COR-L47 (cell line): ENCODE data around the gene ARG1.
A peak's percentile ranks its signal among the peaks of the same experiment; 100 is the strongest.

Experiments
- DNase-seq: peaks from one replicate; lab custom pipeline; 2025; lab: John Stamatoyannopoulos, UW

ARG1 gene

DNA sequence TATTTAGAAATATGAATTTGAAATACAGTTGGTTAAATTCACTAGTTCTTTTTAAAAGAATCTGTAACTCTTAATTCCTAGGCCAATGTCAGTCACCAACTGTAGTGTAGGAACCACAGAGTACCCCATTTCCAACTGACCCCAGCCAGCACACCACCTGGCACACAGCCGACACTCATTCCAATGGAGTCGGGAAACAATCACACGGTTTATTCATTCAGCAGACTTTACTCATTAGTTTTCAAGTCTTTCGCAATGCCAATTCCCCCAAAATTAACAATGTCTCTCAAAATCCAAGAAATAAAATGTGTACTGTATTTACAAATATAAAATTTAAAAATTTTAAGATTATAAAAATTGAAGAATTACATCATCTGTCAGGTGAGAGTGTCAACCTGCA, 13.5 kb downstream of the ARG1 start:
- DNase-seq: no peak

DNA sequence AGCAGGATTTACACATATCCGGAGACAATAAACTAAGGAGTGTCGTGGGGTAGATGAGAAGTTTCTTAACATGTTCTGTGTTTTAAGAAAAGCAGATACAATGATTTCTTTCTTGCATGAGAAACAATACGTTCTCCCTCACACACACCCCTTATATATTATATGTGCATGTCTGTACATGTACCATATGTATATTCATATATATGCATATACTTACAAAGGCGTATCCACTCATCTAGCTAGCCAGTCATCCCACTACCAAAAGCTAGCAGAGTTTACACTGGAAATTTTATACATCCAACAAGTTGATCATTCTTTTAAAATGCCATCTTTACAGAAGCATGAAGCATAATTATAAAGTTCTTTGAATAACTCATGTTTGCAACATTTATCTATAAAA, 14.9 kb downstream of the ARG1 start:
- DNase-seq: no peak

DNA sequence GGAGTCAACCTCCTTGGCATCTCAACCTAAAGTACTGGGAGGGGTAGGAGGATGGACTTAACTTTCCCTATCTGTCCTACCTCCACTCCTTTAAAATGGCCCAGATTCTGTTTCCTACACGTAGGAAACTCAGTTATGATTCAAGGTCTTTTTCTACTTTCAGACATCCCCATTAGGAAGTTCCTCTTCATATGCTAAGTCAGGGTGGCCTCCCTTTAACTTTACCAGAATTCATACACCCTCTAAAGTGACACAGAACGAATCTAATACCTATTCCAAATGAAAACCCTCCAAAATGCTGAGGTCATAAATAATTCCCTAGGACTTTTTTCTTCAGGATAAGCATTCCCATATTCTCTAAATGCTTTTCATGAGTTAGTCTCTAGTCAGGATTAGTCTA, 15.6 kb downstream of the ARG1 start:
- DNase-seq: no peak

DNA sequence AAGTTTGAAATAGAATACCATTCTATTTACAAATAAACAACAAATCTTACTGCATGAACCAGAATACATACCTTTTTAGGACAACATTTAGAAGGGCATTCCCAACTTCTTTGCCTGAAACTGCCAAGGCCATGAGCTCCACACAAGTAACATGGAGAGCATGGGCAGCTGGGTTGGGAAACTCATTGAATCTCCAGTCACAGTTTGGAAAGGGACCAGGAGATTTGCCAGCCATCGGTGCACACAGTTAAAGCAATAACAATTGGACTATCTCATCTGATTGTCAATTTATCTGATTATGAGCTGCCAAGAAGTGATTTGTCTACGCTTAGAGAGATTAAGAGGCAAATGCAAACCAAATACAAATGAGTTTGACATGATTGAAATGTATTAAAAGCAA, 19.9 kb downstream of the ARG1 start:
- DNase-seq: no peak

DNA sequence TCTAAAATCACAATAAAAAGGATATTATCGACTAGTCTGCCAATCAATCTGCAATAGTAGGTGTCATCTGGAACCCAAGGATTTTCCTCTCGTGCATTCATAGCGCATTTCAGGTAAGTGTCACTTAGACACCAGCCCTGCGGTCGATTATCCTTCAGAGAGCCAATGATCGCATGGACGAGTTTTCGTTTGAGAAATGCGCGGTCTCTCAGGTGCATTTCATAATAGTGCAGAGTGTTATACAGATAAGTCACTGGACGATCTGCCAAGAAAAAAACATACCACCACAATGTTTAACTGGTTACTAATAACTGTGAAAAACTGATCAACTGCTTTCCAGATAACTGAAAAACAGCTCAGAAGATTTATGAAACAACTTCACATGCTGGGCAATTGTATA, 21.0 kb downstream of the ARG1 start:
- no peak for DNase-seq

DNA sequence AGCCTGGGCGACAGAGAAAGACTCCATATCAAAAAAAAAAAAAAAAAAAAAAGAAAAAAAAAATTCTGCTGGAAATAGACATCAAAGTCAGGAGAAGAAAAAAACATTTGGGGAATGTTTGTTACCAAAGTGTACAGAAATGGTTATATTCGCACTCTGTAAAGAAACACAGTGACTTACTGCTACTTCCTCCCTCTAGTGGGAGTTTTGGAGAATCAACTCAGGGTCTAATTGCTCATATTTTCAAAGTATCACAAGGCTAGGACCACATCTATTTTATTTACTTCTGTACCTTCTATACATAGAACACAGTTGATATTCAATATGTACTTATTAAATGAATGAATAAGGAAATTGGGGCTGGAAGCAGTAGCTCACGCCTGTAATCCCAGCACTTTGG, 24.4 kb downstream of the ARG1 start:
- DNase-seq: no peak

DNA sequence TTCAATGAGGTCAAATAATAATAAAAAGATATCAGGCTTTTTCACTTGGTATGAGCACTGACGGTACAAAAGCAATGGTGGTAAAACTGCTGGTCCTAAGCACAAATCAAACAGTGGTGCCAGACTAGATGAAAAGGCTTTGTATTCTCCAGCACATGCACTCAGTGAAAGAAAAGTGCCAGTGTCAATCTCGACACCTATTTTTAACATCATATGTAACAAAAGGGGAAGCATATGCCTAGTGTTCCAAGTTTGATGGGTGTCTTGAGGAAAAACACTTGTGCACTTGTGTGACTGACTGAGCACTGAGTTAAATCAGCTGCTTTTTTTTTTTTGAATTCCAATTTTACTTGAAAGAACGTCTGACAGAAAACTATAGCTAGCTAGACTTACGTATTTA, 27.7 kb downstream of the ARG1 start:
- no peak for DNase-seq

DNA sequence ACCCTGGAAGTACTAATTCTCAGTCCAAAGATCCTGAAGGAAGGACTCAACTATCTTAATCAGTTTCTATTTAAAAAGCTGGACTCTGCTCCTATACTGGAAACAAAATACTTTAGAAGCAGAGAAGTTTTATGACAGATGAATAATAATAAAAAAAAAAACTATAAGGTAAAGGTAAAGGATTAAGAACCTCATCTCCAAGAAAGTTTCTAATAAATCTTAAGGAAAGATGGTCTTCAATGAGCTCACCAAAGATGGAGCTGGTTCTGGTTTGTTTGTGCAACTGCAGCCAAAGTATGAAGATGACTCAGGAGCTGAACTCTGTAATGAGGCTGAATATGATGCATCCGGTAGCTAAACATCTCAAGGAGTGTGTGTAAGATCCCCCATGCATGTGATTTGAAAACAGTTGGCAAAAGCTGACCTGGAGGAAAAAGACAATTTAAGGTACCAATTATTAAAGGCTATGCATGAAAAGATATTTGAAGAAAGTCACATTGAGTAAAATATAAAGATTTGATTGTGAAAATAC, 29.8 kb downstream of the ARG1 start:
- DNase-seq: no peak

DNA sequence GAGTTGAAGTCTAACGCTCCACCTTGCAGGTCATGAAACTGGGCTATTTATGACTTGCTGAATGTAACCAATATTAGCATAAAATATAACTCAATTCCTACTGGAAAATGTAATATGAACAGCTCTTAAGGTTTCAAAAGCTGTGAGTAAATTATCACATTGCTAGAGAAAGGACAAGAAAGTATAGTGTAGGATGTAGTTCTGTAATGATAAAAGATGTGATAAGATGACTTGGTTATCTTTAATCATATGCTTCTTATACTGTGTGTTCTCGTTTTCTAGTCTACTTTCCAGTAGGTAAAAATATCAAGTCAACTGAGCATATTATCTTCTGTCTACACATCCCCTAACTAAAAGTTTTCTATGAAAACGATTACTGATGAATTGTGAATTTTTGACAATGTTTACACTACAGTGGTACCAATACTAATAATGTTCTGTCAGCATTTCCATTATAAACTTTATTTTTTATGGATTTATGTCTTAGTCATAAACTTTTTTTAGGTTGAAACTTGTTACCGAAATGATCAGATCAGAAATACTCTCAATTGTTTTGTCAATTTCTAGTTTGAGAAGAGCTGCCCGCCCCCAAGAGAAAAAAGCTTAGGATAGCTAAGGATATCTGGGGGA, 40.4 kb downstream of the ARG1 start:
- DNase-seq: no peak

DNA sequence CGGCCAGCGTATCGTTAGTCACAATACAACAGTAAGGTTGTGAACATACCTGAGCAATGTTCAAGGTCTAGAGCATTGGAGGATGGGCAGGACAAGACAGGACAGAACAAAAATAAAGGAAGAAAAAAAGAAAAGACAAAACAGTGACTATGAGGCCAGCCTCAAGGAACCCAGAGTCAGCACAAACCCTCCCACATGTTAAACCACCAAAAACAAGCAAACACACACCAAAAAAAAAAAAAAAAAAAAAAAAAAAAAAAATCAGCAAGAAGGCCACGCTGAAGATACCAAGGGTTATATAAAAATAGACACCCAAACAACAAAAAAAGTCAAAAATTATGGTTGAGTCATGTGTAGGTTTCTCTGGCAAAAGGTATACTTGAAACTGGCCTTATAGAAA, 42.2 kb downstream of the ARG1 start:
- DNase-seq: no peak

DNA sequence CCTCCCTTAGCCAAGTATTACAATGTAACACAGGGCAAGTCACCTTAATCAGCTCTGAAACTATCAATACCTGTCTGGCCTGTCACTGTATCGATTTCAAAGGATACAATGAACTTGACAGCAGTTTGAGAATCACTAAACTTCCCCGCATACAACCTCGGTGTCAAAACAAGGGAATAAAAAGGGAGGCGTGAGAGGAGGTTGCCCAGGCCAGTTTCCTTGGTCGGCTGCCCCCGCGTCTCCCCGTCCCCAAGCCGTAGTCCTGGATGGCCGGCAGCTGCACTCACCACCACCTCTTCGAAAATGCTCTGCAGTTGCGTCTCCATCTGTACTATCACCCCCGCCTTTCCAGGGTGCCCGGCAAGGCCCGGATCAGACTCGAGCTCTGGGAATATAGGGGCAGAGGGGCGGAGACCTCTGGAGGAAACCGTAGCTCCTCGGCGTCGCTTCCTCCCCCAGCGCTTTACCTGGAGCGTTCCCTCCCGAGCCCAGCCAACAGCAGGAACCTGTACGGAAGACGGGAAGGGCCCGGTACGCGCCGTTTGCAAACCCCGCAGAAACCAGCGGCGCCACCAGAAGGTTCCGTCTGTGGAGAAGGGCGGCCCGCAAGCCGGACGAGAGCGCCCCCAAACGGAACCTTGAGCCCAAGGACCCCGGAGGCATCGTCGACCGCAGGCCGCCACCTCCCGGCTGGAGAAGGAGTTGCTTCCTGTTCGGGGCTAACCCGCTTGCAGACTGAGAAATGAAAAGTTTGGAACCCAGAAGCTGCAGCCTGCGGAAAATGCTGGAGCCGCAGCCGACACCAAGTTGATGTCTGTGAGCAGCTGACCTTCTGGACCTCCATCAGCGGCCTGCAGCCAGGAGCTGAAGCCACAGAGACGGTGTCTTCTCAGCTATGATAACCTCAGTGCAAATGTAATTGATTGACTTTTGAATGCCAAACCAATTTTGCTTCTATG, 55.0 kb downstream of the ARG1 start, which contains the start of gene MED23:
MED23 (minus strand) TSS at position 519 of the 959 bp plus-strand sequence; CDS start at position 326, 193 bp downstream.
- DNase-seq: peak; percentile 72

DNA sequence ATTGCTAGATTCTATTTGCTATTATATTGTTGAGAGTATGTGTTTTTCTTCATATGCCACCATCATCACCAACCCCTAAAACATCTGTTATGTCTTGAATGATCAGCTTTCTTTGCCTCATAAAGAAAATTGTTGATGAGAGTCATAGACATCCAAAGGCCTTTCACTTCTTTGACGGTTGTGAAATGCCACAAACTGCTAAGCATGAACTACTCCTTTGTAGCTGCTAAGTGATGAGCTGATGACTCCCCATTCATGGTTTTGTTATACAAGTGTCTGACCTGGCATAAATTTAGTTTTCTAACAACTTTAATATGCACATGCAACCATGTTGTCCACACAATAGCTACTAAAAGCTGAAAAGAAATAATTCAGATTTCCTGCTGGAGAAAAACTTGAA, 55.7 kb downstream of the ARG1 start:
- no peak for DNase-seq

DNA sequence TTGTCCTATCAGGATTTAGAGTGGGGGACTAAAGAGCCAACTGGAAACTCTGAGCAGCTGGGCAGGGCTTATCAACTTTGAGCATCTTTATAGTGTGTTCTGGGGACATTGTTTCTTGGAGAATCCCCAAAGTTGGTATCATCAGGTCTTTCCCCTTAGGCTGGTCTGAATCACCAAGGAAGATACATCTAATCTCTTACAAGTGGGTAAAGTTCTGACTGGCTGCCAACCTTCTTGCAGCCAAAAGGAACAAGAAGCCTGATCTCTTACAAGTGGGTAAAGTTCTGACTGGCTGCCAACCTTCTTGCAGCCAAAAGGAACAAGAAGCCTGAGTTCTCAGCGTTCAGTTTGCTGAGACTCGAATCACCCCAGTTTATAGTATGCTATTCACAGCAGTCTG, 56.6 kb downstream of the ARG1 start:
- DNase-seq: no peak

DNA sequence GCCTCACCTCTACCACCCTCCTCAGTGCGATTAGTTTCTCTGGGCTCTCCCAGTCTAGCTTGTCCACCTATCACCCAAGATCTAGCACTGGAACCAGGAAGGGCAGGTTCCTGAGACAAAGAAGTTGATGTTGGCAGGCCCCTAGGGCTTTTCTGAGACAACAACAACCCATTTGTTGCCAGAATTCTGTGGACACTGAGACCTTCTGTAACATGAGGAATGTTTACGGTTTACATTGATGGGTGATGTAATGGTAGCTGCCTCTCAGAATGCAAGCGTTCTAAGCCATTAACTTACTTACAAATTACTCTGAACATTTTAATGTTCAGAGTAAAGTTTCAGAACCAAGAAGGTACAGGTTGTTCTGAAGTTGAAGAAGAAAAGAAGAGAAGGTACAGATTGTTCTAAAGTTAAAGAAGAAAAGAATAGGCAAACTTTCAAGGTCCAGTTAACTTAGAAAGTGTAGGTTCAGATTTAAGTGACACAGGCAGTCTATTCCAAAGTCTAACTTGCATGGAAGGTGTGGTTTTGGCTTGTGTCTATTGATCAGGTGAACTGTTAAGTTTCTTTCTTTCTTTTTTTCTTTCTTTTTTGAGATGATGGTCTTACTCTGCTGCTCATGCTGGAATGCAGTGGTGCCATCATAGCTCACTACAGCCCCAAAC, 58.7 kb downstream of the ARG1 start:
- DNase-seq: no peak
